ENCODE data around the gene SLC8A2.

SLC8A2 gene
- 0 to 0.19 (median 0.09) reads per million in 3 donors for total RNA-seq

- no peaks in the 10 kb centered on the region for H3K36me3 ChIP-seq (ENCODE audit: control insufficient read depth, insufficient read depth, low read length)
- no peaks in the 10 kb centered on the region for H3K9me3 ChIP-seq (ENCODE audit: control insufficient read depth, low read length)
- no peak within 1 kb of the TSS for H3K4me3 ChIP-seq (ENCODE audit: insufficient read depth, low read depth, low read length, poor library complexity, severe bottlenecking)
- DNase-seq, result peak; percentile 31 to 43 (median 40)
- H3K27me3 ChIP-seq (replicated peaks; ENCODE audit: control insufficient read depth, insufficient read depth, low read length, poor library complexity, severe bottlenecking), result peaks cover 33% of the 10 kb centered on the region
- H3K4me1 ChIP-seq (ENCODE audit: control insufficient read depth, insufficient read depth, low read length, poor library complexity, severe bottlenecking), result peaks cover 9% of the 10 kb centered on the region
- no peak within 1 kb of the TSS for H3K27ac ChIP-seq (ENCODE audit: insufficient read depth, low read length, poor library complexity, severe bottlenecking)
Measured at GRCh38 chr19:47471733-47472457, at the start of gene SLC8A2. Gene SLC8A2 (minus strand): TSS chr19:47471893. CDS start chr19:47466403, 5,490 bp downstream.

- no peak for DNase-seq
- Histone ChIP-seq H3K4me3 (ENCODE audit: insufficient read depth, low read depth, low read length, poor library complexity, severe bottlenecking) (no peak overlapping the region), H3K9me3 (ENCODE audit: control insufficient read depth, low read length) (no peaks in the 10 kb centered on the region), H3K36me3 (ENCODE audit: control insufficient read depth, insufficient read depth, low read length) (no peaks in the 10 kb centered on the region), H3K27me3 (replicated peaks; ENCODE audit: control insufficient read depth, insufficient read depth, low read length, poor library complexity, severe bottlenecking) (peaks cover 10% of the 10 kb centered on the region), H3K4me1 (ENCODE audit: control insufficient read depth, insufficient read depth, low read length, poor library complexity, severe bottlenecking) (peaks cover 5% of the 10 kb centered on the region), H3K27ac (ENCODE audit: insufficient read depth, low read length, poor library complexity, severe bottlenecking) (no peak overlapping the region)
Measured at GRCh38 chr19:47520839-47521238, 49.1 kb upstream of the SLC8A2 start.

- Histone ChIP-seq H3K9me3 (ENCODE audit: control insufficient read depth, low read length) (no peaks in the 10 kb centered on the region), H3K27ac (ENCODE audit: insufficient read depth, low read length, poor library complexity, severe bottlenecking) (no peak overlapping the region), H3K36me3 (ENCODE audit: control insufficient read depth, insufficient read depth, low read length) (no peaks in the 10 kb centered on the region), H3K4me1 (ENCODE audit: control insufficient read depth, insufficient read depth, low read length, poor library complexity, severe bottlenecking) (peaks cover 9% of the 10 kb centered on the region), H3K27me3 (replicated peaks; ENCODE audit: control insufficient read depth, insufficient read depth, low read length, poor library complexity, severe bottlenecking) (peaks cover 10% of the 10 kb centered on the region), H3K4me3 (ENCODE audit: insufficient read depth, low read depth, low read length, poor library complexity, severe bottlenecking) (no peak overlapping the region)
- DNase-seq, result no peak
Measured at GRCh38 chr19:47520343-47520806, 48.7 kb upstream of the SLC8A2 start.

GRCh38 chr19:47518854-47519253 lies 47.2 kb upstream of the SLC8A2 start:
- H3K4me3 ChIP-seq (ENCODE audit: insufficient read depth, low read depth, low read length, poor library complexity, severe bottlenecking), result no peak overlapping the region
- H3K9me3 ChIP-seq (ENCODE audit: control insufficient read depth, low read length), result no peaks in the 10 kb centered on the region
- no peak overlapping the region for H3K27ac ChIP-seq (ENCODE audit: insufficient read depth, low read length, poor library complexity, severe bottlenecking)
- DNase-seq, result no peak
- H3K36me3 ChIP-seq (ENCODE audit: control insufficient read depth, insufficient read depth, low read length), result no peaks in the 10 kb centered on the region
- H3K27me3 ChIP-seq (replicated peaks; ENCODE audit: control insufficient read depth, insufficient read depth, low read length, poor library complexity, severe bottlenecking), result peaks cover 10% of the 10 kb centered on the region
- H3K4me1 ChIP-seq (ENCODE audit: control insufficient read depth, insufficient read depth, low read length, poor library complexity, severe bottlenecking), result peaks cover 14% of the 10 kb centered on the region

DNA sequence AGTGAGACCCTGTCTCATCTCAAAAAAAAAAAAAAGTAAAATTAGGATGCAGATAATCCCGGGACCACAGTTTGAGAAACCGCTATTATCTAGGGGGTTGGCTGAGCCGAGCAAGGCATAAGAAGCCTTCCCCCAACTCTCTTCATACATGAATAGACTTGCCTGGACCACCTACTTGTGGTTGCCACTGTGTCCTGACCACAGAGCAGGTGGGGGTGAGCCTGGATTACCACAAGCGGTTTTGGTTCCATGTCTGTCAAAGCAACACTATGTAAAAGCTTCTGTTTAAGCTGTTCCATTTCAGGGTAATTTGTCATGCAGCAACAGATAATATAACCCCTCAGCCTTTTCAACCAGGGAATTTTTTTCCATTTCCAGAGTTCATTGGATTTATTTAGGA lies 46.4 kb upstream of the SLC8A2 start:
- H3K27ac ChIP-seq (ENCODE audit: insufficient read depth, low read length, poor library complexity, severe bottlenecking), result no peak overlapping the region
- peak in 2 of 3 donors; percentile 15 to 28 for DNase-seq
- peaks cover 10% of the 10 kb centered on the region for H3K27me3 ChIP-seq (replicated peaks; ENCODE audit: control insufficient read depth, insufficient read depth, low read length, poor library complexity, severe bottlenecking)
- no peaks in the 10 kb centered on the region for H3K36me3 ChIP-seq (ENCODE audit: control insufficient read depth, insufficient read depth, low read length)
- H3K4me3 ChIP-seq (ENCODE audit: insufficient read depth, low read depth, low read length, poor library complexity, severe bottlenecking), result no peak overlapping the region
- H3K4me1 ChIP-seq (ENCODE audit: control insufficient read depth, insufficient read depth, low read length, poor library complexity, severe bottlenecking), result peaks cover 21% of the 10 kb centered on the region
- H3K9me3 ChIP-seq (ENCODE audit: control insufficient read depth, low read length), result no peaks in the 10 kb centered on the region

- H3K27ac ChIP-seq (ENCODE audit: insufficient read depth, low read length, poor library complexity, severe bottlenecking), result peak within 1 kb of the TSS; percentile 95
- H3K27me3 ChIP-seq (replicated peaks; ENCODE audit: control insufficient read depth, insufficient read depth, low read length, poor library complexity, severe bottlenecking), result no peaks in the 10 kb centered on the region
- no peaks in the 10 kb centered on the region for H3K36me3 ChIP-seq (ENCODE audit: control insufficient read depth, insufficient read depth, low read length)
- H3K4me1 ChIP-seq (ENCODE audit: control insufficient read depth, insufficient read depth, low read length, poor library complexity, severe bottlenecking), result peaks cover 33% of the 10 kb centered on the region
- H3K4me3 ChIP-seq (ENCODE audit: insufficient read depth, low read depth, low read length, poor library complexity, severe bottlenecking), result peak within 1 kb of the TSS; percentile 96
- no peaks in the 10 kb centered on the region for H3K9me3 ChIP-seq (ENCODE audit: control insufficient read depth, low read length)
- peak; percentile 100 for DNase-seq
Measured at GRCh38 chr19:47514869-47515588, 43.3 kb upstream of the SLC8A2 start, which contains the start of gene NAPA. Gene NAPA (minus strand): TSS chr19:47515063. CDS start chr19:47514940, 123 bp downstream.

DNA sequence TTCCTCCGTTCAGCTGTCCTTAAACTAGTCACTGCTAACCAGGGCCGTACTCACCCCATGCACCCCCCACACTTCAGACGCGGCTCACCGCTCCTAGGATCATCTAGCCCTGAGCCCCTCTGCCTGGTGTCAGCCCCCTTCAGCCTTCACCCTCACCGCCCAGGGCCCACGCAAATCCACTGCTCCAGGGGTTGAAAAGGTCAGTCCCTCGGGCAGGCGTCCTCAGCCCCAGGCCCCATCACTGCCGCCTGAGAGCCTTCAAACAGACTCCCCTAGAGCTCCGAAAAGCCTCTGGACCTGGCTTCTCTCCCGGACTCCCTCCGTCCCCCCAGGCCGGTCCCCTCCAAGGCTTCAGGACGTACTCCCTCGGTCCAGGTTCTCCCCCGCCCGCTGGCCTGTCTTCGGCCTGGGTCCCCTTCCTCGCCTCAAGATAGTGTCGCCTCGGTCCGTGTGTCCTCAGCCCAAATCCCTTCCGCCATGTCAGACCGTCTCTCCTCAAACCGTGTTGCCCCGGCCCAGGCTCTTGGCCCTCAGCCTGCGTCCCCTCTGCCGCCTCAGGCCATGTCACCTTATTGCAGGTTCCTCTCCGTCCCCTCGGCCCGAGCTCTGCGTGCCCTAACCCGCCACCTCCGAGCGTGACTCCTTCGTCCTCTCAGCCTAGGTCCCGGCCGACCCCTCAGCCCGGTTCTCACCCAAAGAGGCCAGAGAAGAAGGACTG lies 42.6 kb upstream of the SLC8A2 start:
- Histone ChIP-seq H3K4me1 (ENCODE audit: control insufficient read depth, insufficient read depth, low read length, poor library complexity, severe bottlenecking) (peaks cover 33% of the 10 kb centered on the region), H3K36me3 (ENCODE audit: control insufficient read depth, insufficient read depth, low read length) (no peaks in the 10 kb centered on the region)

DNA sequence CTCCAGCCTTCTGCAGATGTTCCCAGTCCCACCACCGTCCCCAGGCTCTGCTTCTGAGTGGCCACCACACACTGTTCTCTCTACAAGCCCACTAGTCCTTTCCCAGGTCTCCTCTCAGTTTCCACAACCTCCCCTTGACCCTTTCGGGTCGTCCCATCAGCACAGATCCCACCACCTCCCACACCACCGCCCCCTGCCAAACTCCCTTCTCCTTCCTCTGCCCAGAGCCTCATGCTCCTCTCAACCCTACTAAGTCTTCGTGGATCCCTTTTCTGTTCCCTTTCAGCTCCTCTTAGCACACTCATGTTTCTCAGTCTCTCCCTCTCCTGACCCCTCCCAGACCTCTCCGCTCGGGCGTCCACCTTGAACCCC lies 41.2 kb upstream of the SLC8A2 start:
- no peak for DNase-seq
- Histone ChIP-seq H3K27ac (ENCODE audit: insufficient read depth, low read length, poor library complexity, severe bottlenecking) (peak overlapping the region; percentile 41), H3K9me3 (ENCODE audit: control insufficient read depth, low read length) (no peaks in the 10 kb centered on the region), H3K36me3 (ENCODE audit: control insufficient read depth, insufficient read depth, low read length) (no peaks in the 10 kb centered on the region), H3K4me3 (ENCODE audit: insufficient read depth, low read depth, low read length, poor library complexity, severe bottlenecking) (peak overlapping the region; percentile 96), H3K27me3 (replicated peaks; ENCODE audit: control insufficient read depth, insufficient read depth, low read length, poor library complexity, severe bottlenecking) (no peaks in the 10 kb centered on the region), H3K4me1 (ENCODE audit: control insufficient read depth, insufficient read depth, low read length, poor library complexity, severe bottlenecking) (peaks cover 33% of the 10 kb centered on the region)

More for the DNA sequence above, 42.6 kb upstream of the SLC8A2 start:
- no peaks in the 10 kb centered on the region for H3K9me3 ChIP-seq (ENCODE audit: control insufficient read depth, low read length)
- H3K4me3 ChIP-seq (ENCODE audit: insufficient read depth, low read depth, low read length, poor library complexity, severe bottlenecking), result peak overlapping the region; percentile 96
- DNase-seq, result no peak
- no peaks in the 10 kb centered on the region for H3K27me3 ChIP-seq (replicated peaks; ENCODE audit: control insufficient read depth, insufficient read depth, low read length, poor library complexity, severe bottlenecking)
- H3K27ac ChIP-seq (ENCODE audit: insufficient read depth, low read length, poor library complexity, severe bottlenecking), result peak overlapping the region; percentile 95

- H3K4me1 ChIP-seq (ENCODE audit: control insufficient read depth, insufficient read depth, low read length, poor library complexity, severe bottlenecking), result peaks cover 33% of the 10 kb centered on the region
- DNase-seq, result no peak
- no peaks in the 10 kb centered on the region for H3K36me3 ChIP-seq (ENCODE audit: control insufficient read depth, insufficient read depth, low read length)
- no peaks in the 10 kb centered on the region for H3K27me3 ChIP-seq (replicated peaks; ENCODE audit: control insufficient read depth, insufficient read depth, low read length, poor library complexity, severe bottlenecking)
- peak overlapping the region; percentile 96 for H3K4me3 ChIP-seq (ENCODE audit: insufficient read depth, low read depth, low read length, poor library complexity, severe bottlenecking)
- H3K9me3 ChIP-seq (ENCODE audit: control insufficient read depth, low read length), result no peaks in the 10 kb centered on the region
- peak overlapping the region; percentile 41 for H3K27ac ChIP-seq (ENCODE audit: insufficient read depth, low read length, poor library complexity, severe bottlenecking)
Measured at GRCh38 chr19:47512183-47512947, 40.7 kb upstream of the SLC8A2 start.
